Liver (tissue), 9 donors: ENCODE data around the gene HIVEP3. TPM values are rescaled to one million over a fixed set of nuclear protein-coding genes. Genes with fewer than 3 reads are reported as not detected.

ENCODE experiments used
- DNase-seq: peaks from one replicate; pipeline ENCODE4 v3.0.0-alpha.2; 2017; ENCODE audit warnings: low spot score
- H3K27ac ChIP-seq, 2 donors: one replicate each; pipeline ENCODE4 v1.7.0; 2013; ENCODE audit warnings: inconsistent platforms in 2 of 2, low read length in 2 of 2, control low read depth in 1 of 2, low read depth in 1 of 2, mild to moderate bottlenecking in 1 of 2
- H3K27me3 ChIP-seq, 4 donors: one replicate each; pipeline versions ENCODE4 v1.6.1 to v1.7.0; 2013; ENCODE audit warnings: low read length in 3 of 4, inconsistent platforms in 1 of 4, mild to moderate bottlenecking in 1 of 4, moderate library complexity in 1 of 4; ENCODE audit not compliant: control insufficient read depth in 4 of 4, insufficient read depth in 4 of 4
- H3K36me3 ChIP-seq, 4 donors: one replicate each; pipeline versions ENCODE4 v1.6.1 to v1.7.0; 2013; ENCODE audit warnings: low read length in 3 of 4, mild to moderate bottlenecking in 3 of 4, low read depth in 1 of 4, moderate library complexity in 1 of 4; ENCODE audit not compliant: control insufficient read depth in 4 of 4, insufficient read depth in 3 of 4
- H3K4me1 ChIP-seq, 4 donors: one replicate each; pipeline versions ENCODE4 v1.6.1 to v1.7.0; 2013; ENCODE audit warnings: low read length in 3 of 4, mild to moderate bottlenecking in 3 of 4, moderate library complexity in 1 of 4; ENCODE audit not compliant: control insufficient read depth in 4 of 4, insufficient read depth in 4 of 4
- H3K4me3 ChIP-seq, 3 donors: one replicate each; pipeline versions ENCODE4 v1.6.1 to v1.7.0; 2013; ENCODE audit warnings: low read length in 3 of 3, control low read depth in 1 of 3, low read depth in 1 of 3, mild to moderate bottlenecking in 1 of 3
- H3K9ac ChIP-seq, 2 donors: one replicate each; pipeline ENCODE4 v1.7.0; 2013; ENCODE audit warnings: low read length in 2 of 2, mild to moderate bottlenecking in 2 of 2, moderate library complexity in 2 of 2, control low read depth in 1 of 2, low read depth in 1 of 2
- H3K9me3 ChIP-seq, 4 donors: one replicate each; pipeline versions ENCODE4 v1.6.1 to v1.7.0; 2013; ENCODE audit warnings: low read length in 3 of 4; ENCODE audit not compliant: control insufficient read depth in 4 of 4
- CTCF ChIP-seq: fragments of 150-350 bp; IDR thresholded peaks from 2 replicates; pipeline ENCODE4 v1.5.1; 2017; ENCODE audit warnings: improper control_type of control experiment, low read depth, low read length; ENCODE audit not compliant: missing input control
- FOXA1 ChIP-seq: IDR thresholded peaks from 2 replicates; pipeline ENCODE4 v1.6.1; 2016; ENCODE audit warnings: antibody characterized with exemption
- FOXA2 ChIP-seq: IDR thresholded peaks from 2 replicates; pipeline ENCODE4 v1.6.1; 2016; ENCODE audit warnings: antibody characterized with exemption
- GABPA ChIP-seq, 2 donors: IDR thresholded peaks in 1 of 2; conservative IDR thresholded peaks in 1 of 2; 2 replicates each; pipeline ENCODE4 v1.6.1; 2016; ENCODE audit warnings: antibody characterized with exemption in 2 of 2, mild to moderate bottlenecking in 1 of 2, moderate library complexity in 1 of 2
- HNF4A ChIP-seq, 2 donors: conservative IDR thresholded peaks; 2 replicates each; pipeline ENCODE4 v1.6.1; 2016; ENCODE audit warnings: antibody characterized with exemption in 2 of 2, mild to moderate bottlenecking in 2 of 2
- HNF4G ChIP-seq: IDR thresholded peaks from 2 replicates; pipeline ENCODE4 v1.6.1; 2016; ENCODE audit warnings: antibody characterized with exemption
- JUND ChIP-seq, 2 donors: IDR thresholded peaks; 2 replicates each; pipeline ENCODE4 v1.6.1; 2016; ENCODE audit warnings: antibody characterized with exemption in 2 of 2
- NR2F2 ChIP-seq: IDR thresholded peaks from 2 replicates; pipeline ENCODE4 v1.6.1; 2016; ENCODE audit warnings: antibody characterized with exemption
- RAD21 ChIP-seq, 2 donors: IDR thresholded peaks; 2 replicates each; pipeline ENCODE4 v1.6.1; 2016; ENCODE audit warnings: antibody characterized with exemption in 2 of 2, mild to moderate bottlenecking in 2 of 2
- REST ChIP-seq: IDR thresholded peaks from 2 replicates; pipeline ENCODE4 v1.6.1; 2016; ENCODE audit warnings: antibody characterized with exemption, mild to moderate bottlenecking
- RXRA ChIP-seq, 2 donors: IDR thresholded peaks; 2 replicates each; pipeline ENCODE4 v1.6.1; 2017 to 2018; ENCODE audit warnings: antibody characterized with exemption in 2 of 2, mild to moderate bottlenecking in 1 of 2
- SP1 ChIP-seq: IDR thresholded peaks from 2 replicates; pipeline ENCODE4 v1.6.1; 2018; ENCODE audit warnings: antibody characterized with exemption, mild to moderate bottlenecking
- TAF1 ChIP-seq: conservative IDR thresholded peaks from 2 replicates; pipeline ENCODE4 v1.6.1; 2016; ENCODE audit warnings: antibody characterized with exemption, mild to moderate bottlenecking
- YY1 ChIP-seq: IDR thresholded peaks from 2 replicates; pipeline ENCODE4 v1.6.1; 2016; ENCODE audit warnings: antibody characterized with exemption, mild to moderate bottlenecking
- WGBS: extraction: QIAGEN DNeasy Blood & Tissue Kit; methylation state at CpG from one replicate; pipeline ENCODE4 v1.1.7; 2013; 5-methylcytosine and 5-hydroxymethylcytosine counted together
- polyA plus RNA-seq, 2 donors: library from polyadenylated mRNA; stranded (reverse) in 1 of 2; unstranded in 1 of 2; fragments of 200-250 nt in 1 of 2; fragments of >200 nt in 1 of 2; fragmentation: Nextera tagmentation in 1 of 2; extraction: Ambion mirVana in 1 of 2; gene quantifications; one replicate each; pipeline versions ENCODE4 v1.2.1 to v1.2.3, GENCODE V29; 2013 to 2015
- total RNA-seq, 2 donors: library from RNA; depleted of rRNA; stranded (reverse); fragments of >200 nt; gene quantifications; one replicate each; pipeline ENCODE4 v1.2.3, GENCODE V29; 2014
- TF ChIP-seq, protein P1 (sequence below): IDR thresholded peaks from 2 replicates; pipeline ENCODE4 v1.6.1; 2016; ENCODE audit warnings: antibody characterized with exemption
- TF ChIP-seq, protein P2 (sequence below): IDR thresholded peaks from 2 replicates; pipeline ENCODE4 v1.6.1; 2016; ENCODE audit warnings: antibody characterized with exemption
- TF ChIP-seq, protein P3 (sequence below): IDR thresholded peaks from 2 replicates; pipeline ENCODE4 v1.6.1; 2016; ENCODE audit warnings: antibody characterized with exemption
- donor health status: healthy.
- donor health status: healthy.
- donor health status: healthy.
- donor health status: healthy.
- donor health status: healthy.

HIVEP3 gene
- total and polyA plus RNA-seq, 4 donors, result 0.93 to 1.6 (median 1.4) TPM

DNA sequence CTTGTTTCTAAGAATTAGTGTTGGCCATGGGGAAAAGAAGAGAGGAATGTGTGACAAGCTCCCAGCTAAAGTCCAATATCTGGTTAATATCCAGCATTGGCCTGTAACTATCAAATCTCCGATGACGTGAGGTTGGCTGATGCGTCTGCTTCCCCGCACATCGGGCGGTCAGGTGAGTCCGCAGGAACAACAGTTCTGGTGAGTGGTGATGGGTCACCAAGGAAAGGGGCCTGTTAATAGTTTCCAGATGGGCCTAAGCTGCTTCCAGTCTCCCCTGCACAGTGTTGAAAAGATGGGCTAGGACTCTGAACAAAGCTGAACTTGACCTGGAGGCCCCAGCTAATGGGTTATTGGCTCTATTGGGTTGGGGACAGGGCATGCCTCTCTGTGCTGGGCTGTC is 241.1 kb downstream of the HIVEP3 start (continued):
- TF ChIP-seq REST (no peak), GABPA (IDR thresholded peaks at IDR 0.05 in 1 of 2, conservative IDR thresholded peaks at IDR 0.05 in 1 of 2) (no peak), NR2F2 (no peak), HNF4A (conservative IDR thresholded peaks at IDR 0.05) (no peak), TAF1 (no peak)
- TF ChIP-seq, protein P1, sequence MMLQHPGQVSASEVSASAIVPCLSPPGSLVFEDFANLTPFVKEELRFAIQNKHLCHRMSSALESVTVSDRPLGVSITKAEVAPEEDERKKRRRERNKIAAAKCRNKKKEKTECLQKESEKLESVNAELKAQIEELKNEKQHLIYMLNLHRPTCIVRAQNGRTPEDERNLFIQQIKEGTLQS, result no peak

- H3K9ac ChIP-seq, result no peak overlapping the region
- H3K4me1 ChIP-seq, result no peaks in the 10 kb centered on the region
- H3K36me3 ChIP-seq, result no peaks in the 10 kb centered on the region
- H3K9me3 ChIP-seq, result no peaks in the 10 kb centered on the region
- no peak overlapping the region for H3K27ac ChIP-seq
- no peak overlapping the region for H3K4me3 ChIP-seq
- no peak for DNase-seq
- TF ChIP-seq SP1 (no peak), NR2F2 (no peak), RXRA (IDR thresholded peaks at IDR 0.05) (no peak), CTCF (no peak), FOXA1 (no peak), TAF1 (no peak), YY1 (no peak), RAD21 (IDR thresholded peaks at IDR 0.05) (no peak), HNF4G (no peak), FOXA2 (no peak), JUND (IDR thresholded peaks at IDR 0.05) (no peak), REST (no peak), GABPA (IDR thresholded peaks at IDR 0.05 in 1 of 2, conservative IDR thresholded peaks at IDR 0.05 in 1 of 2) (no peak)
- TF ChIP-seq, protein P2, sequence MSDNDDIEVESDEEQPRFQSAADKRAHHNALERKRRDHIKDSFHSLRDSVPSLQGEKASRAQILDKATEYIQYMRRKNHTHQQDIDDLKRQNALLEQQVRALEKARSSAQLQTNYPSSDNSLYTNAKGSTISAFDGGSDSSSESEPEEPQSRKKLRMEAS, result no peak
- TF ChIP-seq, protein P3, sequence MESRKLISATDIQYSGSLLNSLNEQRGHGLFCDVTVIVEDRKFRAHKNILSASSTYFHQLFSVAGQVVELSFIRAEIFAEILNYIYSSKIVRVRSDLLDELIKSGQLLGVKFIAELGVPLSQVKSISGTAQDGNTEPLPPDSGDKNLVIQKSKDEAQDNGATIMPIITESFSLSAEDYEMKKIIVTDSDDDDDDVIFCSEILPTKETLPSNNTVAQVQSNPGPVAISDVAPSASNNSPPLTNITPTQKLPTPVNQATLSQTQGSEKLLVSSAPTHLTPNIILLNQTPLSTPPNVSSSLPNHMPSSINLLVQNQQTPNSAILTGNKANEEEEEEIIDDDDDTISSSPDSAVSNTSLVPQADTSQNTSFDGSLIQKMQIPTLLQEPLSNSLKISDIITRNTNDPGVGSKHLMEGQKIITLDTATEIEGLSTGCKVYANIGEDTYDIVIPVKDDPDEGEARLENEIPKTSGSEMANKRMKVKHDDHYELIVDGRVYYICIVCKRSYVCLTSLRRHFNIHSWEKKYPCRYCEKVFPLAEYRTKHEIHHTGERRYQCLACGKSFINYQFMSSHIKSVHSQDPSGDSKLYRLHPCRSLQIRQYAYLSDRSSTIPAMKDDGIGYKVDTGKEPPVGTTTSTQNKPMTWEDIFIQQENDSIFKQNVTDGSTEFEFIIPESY, result no peak
- no peaks in the 10 kb centered on the region for H3K27me3 ChIP-seq
- 96% methylated on average over 1 of the region's 1 CpG for WGBS
Observed at GRCh38 chr1:41675401-41675800, 243.3 kb downstream of the HIVEP3 start.
